ENCODE results near the gene POLR3H.
"Not testable (repeated sequence)": the region's sequence is repeated elsewhere in the genome, so short reads cannot be mapped to it uniquely, and the experiment has no call there.

The POLR3H gene, protein sequence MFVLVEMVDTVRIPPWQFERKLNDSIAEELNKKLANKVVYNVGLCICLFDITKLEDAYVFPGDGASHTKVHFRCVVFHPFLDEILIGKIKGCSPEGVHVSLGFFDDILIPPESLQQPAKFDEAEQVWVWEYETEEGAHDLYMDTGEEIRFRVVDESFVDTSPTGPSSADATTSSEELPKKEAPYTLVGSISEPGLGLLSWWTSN

DNA sequence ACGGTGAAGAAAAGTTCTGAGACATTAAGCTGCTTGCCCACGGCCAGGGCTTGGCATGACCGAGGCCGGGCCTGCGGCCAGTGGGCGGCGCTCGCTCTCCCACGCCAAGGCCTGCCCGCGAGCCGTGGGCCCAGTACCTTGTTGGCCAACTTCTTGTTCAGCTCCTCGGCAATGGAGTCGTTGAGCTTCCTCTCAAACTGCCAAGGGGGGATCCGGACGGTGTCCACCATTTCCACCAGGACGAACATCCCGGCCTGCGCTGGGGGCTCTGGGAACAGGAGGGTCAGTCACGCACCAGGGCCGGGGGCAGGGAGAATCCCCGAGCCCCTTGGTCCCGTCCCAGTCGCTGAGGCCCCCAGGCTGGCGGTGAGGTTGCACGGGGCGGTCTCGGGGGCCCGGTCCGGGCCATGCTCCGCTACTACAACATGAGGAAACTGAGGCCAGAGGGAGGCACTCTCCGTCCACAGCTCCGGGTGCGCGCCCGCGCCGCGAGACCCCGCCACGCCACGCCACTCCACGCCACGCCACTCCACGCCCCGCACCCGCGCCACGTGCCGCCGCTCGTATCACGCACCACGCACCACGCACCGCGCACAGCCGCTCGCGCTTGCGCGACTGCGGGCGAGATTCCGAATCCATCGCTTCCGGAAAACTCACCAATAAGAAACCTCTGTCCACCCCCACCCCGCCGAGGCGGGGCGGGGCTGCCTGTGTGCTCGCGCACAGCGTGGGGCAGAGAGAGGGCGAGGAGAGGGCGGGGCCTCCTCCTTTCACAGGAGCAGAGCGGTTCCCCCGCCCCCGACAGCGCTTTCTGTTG is at the start of gene POLR3H:
TSS of gene POLR3H (minus strand) at position 617 of the 817 bp plus-strand sequence. CDS start at position 248, 369 bp downstream.
- DNase-seq (ENCODE audit: low read depth in 2 of 2), result peak; percentile 94 to 99

DNA sequence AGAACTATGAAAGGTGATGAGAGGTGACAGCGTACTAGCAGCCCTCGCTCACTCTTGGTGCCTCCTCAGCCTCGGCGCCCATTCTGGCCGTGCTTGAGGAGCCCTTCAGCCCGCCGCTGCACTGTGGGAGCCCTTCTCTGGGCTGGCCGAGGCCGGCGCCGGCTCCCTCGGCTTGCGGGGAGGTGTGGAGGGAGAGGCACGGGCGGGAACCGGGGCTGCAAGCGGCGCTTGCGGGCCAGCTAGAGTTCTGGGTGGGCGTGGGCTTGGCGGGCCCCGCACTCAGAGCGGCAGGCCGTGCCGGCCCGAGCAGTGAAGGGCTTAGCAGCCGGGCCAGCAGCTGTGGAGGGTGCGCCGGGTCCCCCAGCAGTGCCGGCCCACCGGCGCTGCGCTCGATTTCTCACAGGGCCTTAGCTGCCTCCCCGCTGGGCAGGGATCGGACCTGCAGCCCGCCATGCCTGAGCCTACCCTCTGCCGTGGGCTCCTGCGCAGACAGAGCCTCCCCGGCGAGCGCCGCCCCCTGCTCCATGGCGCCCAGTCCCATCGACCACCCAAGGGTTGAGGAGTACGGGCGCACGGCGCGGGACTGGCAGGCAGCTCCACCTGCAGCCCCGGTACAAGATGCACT is 49.2 kb upstream of the POLR3H start:
- DNase-seq (ENCODE audit: low read depth in 2 of 2), result not testable (repeated sequence)

DNA sequence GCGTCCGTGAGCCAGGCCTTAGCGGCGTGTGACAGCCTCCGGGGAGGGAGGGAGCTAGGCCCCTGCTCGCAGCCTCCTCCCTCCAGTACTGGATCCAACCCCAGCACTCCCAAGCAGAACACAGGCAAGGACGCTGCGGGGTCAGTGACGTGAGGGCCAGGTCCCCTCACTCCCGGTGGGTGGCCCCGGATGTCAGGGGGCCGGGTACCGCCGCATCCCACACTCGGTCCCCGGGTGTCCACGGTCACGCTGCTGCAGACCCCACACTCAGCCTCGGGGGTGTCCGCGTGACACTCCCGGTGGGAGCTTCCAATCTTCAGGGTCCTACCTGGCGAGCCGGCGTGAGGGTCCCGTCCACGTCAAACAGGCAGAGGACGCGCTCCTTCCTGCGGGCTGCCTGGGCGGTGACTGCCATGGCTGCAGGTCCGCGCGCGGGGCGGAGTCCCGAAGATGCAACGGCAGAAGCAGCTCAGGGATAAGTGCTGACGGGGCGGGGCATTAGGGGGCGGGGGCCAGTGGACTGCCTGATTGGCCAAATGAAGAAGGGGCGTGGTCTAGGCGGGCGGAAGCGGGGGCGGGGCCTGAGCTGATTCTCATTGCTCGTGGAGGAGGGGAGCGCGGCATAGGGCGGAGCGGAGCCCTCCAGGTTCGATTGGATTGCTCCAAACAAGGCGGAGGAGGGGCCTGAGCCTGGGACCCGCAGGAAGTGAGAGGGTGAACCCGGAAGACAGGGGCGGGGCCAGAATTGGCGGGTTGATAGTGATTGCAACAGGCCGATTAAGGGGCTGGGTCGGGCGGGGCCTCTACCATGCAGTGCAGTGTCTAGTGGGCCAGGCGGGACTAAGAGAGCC is 45.3 kb upstream of the POLR3H start, which contains the start of gene PMM1:
TSS of gene PMM1 (minus strand) at position 450 of the 851 bp plus-strand sequence. CDS start at position 415, 35 bp downstream.
- peak; percentile 100 for DNase-seq (ENCODE audit: low read depth in 2 of 2)

DNA sequence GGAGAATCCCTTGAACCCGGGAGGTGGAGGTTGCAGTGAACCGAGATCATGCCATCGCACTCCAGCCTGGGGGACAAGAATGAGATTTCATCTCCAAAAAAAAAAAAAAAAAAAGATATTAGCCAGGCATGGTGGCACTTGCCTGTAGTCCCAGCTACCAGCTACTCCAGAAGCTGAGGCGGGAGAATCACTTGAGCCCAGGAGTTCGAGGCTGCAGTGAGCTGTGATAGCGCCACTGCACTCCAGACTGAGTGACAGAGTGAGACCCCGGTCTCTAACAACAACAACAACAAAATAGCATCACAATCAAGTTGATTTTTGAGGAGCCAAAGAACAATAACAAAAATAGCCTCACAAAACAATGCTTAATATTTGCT is 43.1 kb upstream of the POLR3H start:
- no peak for DNase-seq (ENCODE audit: low read depth in 2 of 2)

DNA sequence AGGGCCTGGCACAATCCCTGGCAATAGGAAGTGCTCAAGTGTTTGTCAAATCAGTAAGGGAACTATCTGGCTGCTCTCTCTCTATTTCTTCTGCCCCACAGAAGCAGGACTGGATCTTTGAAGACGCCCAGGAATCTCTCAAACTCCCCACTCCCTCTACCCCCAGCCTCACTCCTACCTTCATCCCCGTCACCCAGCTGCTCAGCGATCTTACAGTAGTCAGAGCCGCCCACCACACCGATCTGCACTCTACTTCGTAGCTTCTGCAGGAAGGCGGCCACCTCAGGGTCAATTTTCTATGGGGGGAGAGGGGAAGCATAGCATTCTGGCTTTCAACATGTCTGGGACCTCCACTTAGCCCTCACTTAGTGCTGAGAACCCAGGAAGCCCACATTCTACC is 41.6 kb upstream of the POLR3H start:
- DNase-seq (ENCODE audit: low read depth in 2 of 2), result no peak

DNA sequence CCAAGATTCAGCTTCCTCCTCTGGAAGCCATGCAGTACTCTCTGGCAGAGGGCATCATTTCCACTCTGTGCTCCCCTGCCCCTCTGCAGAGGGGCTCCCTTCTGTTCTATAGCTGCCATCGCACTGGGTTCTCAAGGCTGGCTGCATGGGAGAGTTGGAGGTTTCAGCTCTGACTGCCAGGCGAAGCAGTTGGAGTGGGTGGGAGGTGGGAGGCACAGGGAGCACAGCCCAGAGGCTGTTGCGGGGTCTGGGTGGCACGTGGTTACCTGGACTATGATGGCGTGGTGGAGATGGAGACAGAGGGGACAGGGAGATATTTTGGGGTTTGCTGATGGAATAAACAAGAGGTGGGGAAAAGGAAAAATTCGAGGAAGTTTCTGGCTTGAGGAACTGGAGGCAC is 40.6 kb upstream of the POLR3H start:
- DNase-seq (ENCODE audit: low read depth in 2 of 2), result no peak

DNA sequence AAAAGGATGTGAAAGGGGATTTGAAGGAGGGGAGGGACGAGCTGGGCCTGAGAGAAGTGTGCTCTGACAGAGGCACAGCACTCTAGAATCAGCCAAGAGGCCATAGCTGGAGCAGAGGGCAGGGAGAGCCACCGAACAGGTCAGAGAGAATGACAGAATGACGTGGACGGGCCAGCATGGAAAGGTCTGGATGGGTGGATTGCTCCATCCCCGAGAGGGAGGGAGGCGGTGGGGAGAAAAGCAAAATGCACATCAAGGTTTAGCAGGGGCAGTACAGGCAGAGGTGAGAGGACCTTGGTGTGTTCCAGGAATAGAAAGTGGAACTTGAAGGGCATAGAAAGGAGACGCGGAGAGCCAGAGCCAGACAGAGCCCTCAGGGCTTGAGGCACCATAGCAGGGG is 38.4 kb upstream of the POLR3H start:
- no peak for DNase-seq (ENCODE audit: low read depth in 2 of 2)

DNA sequence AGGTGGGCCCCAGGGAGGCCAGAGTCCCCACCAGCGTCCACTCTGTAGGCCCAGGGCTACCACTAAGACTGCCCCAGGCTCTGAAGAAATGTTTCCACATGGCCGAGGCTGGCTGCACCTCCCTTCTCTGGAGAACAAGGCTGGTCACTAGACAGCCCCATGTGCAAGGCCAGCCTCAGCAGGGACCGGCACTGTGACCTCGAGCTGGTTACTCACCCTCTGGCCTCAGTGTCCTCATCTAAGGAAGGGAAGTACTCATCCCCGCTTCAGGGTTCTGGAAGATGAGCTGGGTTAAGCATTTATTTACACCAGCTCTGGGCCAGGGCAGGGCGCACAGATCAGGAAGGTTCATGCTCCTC is 35.7 kb upstream of the POLR3H start:
- DNase-seq (ENCODE audit: low read depth in 2 of 2), result no peak

DNA sequence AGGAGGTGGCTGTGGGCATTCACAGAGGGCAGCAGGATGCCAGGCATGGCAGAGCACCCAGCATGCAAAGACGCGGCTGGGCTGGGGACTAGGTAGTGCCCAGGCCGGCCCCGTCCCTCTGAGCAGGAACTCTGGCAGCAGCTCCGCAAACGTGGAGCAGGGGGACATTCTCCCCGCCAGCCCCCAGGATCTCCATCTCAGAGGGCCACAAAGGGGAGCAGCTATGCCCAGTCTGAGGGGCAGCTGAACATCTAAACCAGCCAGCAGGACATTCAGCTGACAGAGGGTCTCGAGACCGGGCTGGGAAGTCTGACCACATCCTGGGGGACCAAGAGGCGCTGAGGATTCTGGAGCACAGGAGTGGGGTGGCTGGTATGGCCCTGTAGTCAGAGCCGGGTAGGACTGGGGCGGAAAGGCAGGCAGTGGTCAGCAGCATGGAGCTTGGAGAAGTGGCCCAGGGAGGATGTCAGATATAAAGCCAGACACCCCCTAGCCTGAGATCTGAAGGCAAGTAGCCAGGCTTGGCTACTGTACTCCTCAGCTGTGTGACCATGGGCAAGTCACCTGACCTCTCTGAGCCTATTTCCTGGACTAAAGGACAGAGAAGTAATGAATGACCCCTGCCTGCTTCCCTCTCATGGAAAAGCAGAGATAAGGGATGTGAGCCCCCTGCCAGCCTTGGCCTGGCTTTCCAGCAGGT is 35.2 kb upstream of the POLR3H start:
- DNase-seq (ENCODE audit: low read depth in 2 of 2), result no peak

DNA sequence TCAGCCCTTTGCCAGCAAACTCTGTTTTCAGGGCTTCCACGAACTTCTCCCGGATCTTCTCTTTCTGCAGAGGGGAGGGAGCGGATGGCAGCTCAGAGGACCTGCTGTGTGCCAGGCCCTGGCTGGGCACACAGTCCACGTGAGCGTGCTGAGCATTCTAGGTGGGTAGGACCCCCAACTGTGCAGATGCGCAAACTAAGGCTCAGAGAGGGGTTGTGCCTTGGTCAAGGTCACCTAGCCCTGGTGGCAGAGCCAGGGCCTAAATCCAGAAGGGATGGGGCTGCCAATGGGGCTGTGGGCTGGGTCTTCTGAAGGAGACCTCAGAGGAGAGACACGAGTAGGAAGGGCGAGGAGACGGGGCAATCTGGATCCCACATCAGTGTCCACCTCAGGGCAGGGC is 34.5 kb upstream of the POLR3H start:
- no peak for DNase-seq (ENCODE audit: low read depth in 2 of 2)

DNA sequence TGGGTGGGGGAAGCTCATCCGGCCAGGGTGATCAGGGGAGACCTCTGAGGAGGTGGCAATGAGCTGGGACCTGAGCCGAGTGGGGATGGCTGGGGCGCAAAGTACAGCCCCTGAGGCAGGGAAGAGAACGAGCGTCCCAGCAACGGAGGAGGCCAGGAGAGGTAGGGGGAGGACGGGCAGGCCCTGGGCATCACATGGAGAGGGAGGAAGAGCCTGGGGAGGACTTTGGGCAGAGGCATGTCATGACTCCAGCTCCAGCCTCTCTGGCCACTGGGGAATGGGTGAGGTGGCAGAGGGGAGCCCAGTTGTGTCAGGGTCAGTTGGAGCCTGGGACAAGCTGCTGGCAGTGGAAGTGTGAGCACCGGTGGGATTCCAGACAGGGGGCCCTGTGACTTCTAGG is 33.8 kb upstream of the POLR3H start:
- no peak for DNase-seq (ENCODE audit: low read depth in 2 of 2)

DNA sequence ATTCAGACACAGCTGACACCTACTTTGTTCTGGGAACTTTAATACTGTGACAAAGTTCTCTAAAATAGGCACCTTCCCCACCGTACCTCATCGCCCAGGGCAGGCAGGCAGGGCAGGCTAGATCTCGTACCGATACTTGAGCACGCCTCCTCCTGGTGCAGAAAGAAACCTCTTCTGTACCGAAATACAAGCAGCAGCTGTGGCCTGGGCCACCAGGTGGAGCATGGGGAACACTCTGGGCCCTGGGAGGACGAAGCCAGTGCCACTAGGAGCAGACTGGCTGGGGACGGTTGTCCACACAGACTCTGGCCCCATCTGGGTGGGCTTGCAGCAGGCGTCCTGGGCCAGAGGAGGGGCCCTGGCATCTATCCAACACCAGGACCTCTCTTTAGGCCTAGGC is 32.6 kb upstream of the POLR3H start:
- peak in 1 of 2 donors; percentile 23 for DNase-seq (ENCODE audit: low read depth in 2 of 2)

DNA sequence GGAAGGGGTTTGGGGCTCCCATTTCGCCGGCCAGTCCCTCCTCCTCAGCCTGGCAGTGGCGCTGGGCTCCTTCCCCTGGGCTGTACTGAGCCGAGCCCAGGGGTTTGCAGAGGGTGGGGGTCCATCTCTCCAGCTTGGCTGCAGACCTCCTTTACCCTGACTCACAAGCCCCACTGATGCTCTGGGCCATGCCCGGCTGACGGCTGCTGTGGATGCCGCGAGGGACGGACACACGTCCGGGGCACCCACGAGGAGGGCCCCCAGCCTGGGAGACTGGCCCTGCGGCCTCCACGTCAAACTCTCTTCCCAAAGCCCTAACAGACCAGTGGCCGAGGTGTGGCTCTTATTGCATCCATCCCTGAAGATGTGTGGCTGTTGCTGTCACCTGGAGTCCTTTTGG is 31.3 kb upstream of the POLR3H start:
- no peak for DNase-seq (ENCODE audit: low read depth in 2 of 2)

DNA sequence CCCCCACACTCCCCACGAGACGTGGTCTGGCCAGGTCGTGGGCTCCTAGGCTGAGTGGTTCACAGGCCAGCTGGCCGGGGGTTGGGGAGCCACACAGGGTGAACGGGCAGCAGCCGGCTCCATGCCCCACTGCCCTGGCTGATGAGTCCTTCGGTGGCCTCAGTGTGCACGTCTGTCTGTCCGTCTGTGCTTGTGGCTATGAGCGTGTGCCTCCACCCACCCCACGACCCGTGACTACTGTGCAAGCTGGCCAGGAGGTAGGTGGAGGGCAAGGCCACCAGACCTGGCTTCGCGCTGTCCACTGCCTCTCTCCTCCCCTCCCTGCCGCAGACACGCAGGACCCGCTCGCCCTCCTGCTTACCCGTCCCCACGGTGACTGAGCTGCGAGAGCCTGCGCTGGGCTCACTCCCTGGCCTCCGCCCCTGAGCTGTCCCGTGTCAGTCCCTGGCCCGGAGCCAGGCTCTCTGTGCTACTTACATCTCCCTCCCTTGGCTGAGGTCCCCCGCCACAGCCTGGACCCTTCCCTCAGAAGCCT is 30.6 kb upstream of the POLR3H start:
- no peak for DNase-seq (ENCODE audit: low read depth in 2 of 2)

DNA sequence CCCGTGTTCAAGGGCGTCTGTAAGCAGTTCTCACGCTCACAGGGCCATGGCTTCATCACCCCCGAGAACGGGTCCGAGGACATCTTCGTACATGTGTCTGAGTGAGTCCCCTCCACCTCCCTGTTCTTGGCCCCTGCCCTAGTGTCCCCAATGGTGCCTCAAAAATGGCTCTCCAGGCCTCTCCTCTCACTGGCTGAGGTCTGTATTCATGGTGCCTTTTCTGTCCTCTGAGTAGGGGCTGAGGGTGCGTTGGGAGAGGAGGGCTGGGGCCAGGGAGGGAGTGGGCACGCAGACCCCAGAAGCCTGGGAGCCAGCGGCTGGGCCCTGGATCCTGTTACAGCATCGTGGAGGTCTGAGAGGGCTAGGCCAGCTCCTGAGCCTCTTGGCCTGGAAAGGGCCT is 29.4 kb upstream of the POLR3H start:
- DNase-seq (ENCODE audit: low read depth in 2 of 2), result no peak

DNA sequence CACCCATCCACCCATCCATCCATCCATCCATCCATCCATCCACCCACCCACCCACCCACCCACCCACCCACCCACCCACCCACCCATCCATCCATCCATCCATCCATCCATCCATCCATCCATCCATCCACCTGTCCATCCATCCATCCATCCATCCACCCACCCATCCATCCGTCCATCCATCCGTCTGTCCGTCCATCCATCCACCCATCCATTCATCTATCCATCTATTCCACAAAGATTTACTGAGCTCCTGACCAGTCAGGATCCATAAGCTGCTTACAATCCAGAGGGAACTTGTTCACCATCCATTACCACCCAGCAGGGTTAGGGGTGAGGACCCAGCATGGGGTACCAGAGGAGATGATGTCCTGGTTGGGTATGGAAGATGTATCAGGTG is 28.0 kb upstream of the POLR3H start:
- not testable (repeated sequence) for DNase-seq (ENCODE audit: low read depth in 2 of 2)

DNA sequence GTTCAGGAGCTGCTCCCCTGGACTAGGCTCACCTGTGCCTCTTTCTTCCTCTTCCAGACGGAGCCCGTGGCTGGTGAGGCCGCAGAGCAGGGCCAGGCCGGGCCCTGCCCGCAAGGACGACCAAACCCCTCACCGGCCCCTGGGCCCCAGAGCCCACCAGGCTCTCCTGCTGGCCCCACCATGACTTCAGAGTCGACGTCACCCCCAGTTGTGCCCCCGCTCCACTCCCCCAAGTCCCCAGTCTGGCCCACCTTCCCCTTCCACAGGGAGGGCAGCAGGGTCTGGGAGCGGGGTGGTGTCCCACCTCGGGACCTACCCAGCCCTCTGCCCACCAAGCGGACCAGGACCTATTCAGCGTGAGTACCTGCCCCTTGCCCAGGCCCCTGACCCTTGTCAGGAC is 27.5 kb upstream of the POLR3H start:
- DNase-seq (ENCODE audit: low read depth in 2 of 2), result no peak

DNA sequence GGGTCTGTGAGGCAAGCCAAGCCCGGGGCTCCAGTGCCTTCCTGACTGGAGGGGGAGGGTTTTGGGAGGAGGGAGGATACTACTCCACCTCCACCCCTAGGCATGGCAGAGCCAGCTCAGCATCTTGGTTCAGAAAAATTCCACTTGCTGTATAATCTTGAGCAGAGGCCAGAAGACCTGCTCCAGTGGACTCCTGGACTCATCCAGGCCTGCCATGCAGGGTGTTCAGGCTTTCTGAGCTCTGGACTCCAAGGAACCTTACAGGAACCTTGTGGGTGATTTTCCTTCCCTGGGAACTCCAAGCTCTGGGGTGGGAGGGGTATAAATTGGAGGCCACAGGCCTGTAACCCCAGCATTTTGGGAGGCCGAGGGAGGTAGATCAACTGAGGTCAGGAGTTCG is 26.0 kb upstream of the POLR3H start:
- DNase-seq (ENCODE audit: low read depth in 2 of 2), result no peak

DNA sequence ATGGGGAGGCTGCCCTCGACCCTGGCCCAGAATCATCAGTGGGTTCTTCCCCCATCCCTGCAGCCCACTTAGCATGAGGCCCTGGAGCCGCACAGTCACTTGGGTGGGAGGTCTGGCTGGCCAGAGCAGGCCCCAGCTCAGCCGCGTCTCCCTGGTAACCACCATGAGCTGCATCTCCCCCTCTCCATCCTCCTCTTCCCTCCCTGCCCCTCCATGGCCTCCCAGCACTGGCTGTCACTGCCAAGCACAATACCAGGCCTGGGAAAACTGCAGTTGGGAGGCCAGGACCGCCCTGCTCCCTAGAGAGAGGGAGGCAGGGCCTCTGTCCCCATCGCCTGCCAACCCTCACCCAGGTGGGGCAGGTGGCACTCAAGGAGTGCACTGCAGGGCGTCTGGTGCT is 24.5 kb upstream of the POLR3H start:
- DNase-seq (ENCODE audit: low read depth in 2 of 2), result no peak

DNA sequence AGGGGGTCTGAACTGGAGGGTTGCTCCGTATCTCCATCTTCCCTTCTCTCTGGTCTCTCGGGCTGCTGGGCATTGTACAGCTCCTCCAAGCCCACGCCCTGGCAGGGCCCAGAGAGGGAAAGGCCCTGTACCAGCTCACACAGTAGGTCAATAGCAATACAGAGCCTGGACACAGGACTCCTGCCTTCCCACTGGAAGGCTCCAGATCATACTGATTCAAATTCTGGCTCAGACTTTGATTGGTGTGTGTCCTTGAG is 23.2 kb upstream of the POLR3H start:
- no peak for DNase-seq (ENCODE audit: low read depth in 2 of 2)

DNA sequence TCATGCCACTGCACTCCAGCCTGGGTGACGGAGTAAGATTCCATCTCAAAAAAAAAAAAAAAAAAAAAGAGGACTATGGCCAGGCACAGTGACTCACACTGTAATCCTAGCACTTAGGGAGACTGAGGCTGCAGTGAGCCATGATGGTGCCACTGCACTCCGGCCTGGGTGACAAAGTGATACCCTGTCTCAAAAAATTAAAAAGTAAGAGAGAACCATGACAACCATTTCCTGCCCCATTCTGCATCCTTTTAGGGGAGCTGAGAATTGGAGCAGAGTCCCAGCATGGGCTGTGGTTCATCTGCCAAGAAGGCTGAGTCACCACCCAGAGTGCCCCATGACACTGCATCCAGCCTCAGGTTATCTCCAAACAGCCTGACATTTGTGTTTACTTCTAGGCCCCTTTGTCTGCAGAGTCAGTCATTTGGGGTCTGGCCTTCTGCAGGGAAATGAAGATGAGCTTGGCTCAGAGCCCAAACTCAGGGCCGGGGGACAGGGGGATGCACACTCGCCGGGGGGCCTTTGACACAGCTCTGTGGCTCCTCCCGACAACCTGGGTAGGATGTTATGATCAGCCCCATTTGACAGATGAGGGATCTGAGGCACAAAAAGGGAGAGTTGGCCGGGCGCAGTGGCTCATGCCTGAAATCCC is 21.3 kb upstream of the POLR3H start:
- peak; percentile 12 to 15 for DNase-seq (ENCODE audit: low read depth in 2 of 2)
